ENCODE results near the gene CHMP5.

DNA sequence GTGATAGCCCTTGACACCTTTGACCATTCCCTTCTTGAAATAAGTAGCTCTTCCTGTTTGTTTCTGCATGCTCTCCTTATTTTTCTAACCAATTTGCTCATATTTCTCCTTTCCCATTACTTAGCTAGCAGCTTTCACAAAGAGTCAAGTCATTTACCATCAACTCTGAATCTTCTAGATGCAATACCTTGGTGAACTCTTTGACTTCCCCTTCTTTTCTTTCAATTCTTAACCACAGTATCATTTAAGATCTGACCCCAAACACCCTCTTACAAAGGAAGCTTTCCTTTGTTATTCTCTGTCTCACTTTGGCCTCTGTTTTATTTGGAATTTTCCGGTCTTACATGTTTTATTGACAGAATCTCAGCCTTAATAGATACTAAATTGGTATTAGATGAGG lies 39.5 kb downstream of the CHMP5 start:
- TF ChIP-seq, protein P1, sequence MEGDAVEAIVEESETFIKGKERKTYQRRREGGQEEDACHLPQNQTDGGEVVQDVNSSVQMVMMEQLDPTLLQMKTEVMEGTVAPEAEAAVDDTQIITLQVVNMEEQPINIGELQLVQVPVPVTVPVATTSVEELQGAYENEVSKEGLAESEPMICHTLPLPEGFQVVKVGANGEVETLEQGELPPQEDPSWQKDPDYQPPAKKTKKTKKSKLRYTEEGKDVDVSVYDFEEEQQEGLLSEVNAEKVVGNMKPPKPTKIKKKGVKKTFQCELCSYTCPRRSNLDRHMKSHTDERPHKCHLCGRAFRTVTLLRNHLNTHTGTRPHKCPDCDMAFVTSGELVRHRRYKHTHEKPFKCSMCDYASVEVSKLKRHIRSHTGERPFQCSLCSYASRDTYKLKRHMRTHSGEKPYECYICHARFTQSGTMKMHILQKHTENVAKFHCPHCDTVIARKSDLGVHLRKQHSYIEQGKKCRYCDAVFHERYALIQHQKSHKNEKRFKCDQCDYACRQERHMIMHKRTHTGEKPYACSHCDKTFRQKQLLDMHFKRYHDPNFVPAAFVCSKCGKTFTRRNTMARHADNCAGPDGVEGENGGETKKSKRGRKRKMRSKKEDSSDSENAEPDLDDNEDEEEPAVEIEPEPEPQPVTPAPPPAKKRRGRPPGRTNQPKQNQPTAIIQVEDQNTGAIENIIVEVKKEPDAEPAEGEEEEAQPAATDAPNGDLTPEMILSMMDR (IDR thresholded peaks at IDR 0.05): no peak
- no peak for TF ChIP-seq POLR2A (IDR thresholded peaks at IDR 0.05)

Data from thyroid gland (tissue), 4 donors.